ENCODE measurements around the gene LRG1.

The LRG1 gene

GRCh38 chr19:4516199-4516938 lies 23.5 kb downstream of the LRG1 start:
- no peak for DNase-seq (ENCODE audit: extremely low read depth, low read depth)
- TF ChIP-seq CTCF (IDR thresholded peaks at IDR 0.05; ENCODE audit: low read depth, low read length): no peak

GRCh38 chr19:4515732-4516131 lies 24.1 kb downstream of the LRG1 start:
- TF ChIP-seq CTCF (IDR thresholded peaks at IDR 0.05; ENCODE audit: low read depth, low read length): no peak
- no peak for DNase-seq (ENCODE audit: extremely low read depth, low read depth)

- no peak for DNase-seq (ENCODE audit: extremely low read depth, low read depth)
- TF ChIP-seq CTCF (IDR thresholded peaks at IDR 0.05; ENCODE audit: low read depth, low read length): no peak
Measured at GRCh38 chr19:4513248-4513647, 26.6 kb downstream of the LRG1 start.

GRCh38 chr19:4512070-4512469 lies 27.8 kb downstream of the LRG1 start:
- DNase-seq (ENCODE audit: extremely low read depth, low read depth): no peak
- TF ChIP-seq CTCF (IDR thresholded peaks at IDR 0.05; ENCODE audit: low read depth, low read length): no peak

GRCh38 chr19:4511300-4512054 lies 28.4 kb downstream of the LRG1 start:
- DNase-seq (ENCODE audit: extremely low read depth, low read depth): no peak
- no peak for TF ChIP-seq CTCF (IDR thresholded peaks at IDR 0.05; ENCODE audit: low read depth, low read length)

GRCh38 chr19:4510435-4511255 lies 29.2 kb downstream of the LRG1 start:
- no peak for DNase-seq (ENCODE audit: extremely low read depth, low read depth)
- TF ChIP-seq CTCF (IDR thresholded peaks at IDR 0.05; ENCODE audit: low read depth, low read length): no peak

Data from AG09319 (cell line).